GM12878 (cell line): ENCODE measurements around the gene PRRC2B.
"Not testable (repeated sequence)": the region's sequence is repeated elsewhere in the genome, so short reads cannot be mapped to it uniquely, and the experiment has no call there.

ENCODE experiments used
- CEBPB ChIP-seq, 2 experiments: fragments of 150-350 bp in 1 of 2; IDR thresholded peaks; 2 replicates each; pipeline ENCODE4 v1.6.1; 2012 to 2014; ENCODE audit warnings: low read depth in 2 of 2, low read length in 2 of 2, borderline replicate concordance in 1 of 2, inconsistent platforms in 1 of 2
- CHD4 ChIP-seq: fragments of 200-600 bp; sonication (generic); IDR thresholded peaks from 2 replicates; pipeline ENCODE4 v1.6.1; 2016; ENCODE audit warnings: mild to moderate bottlenecking
- CREM ChIP-seq: IDR thresholded peaks from 2 replicates; pipeline ENCODE4 v1.6.1; 2014; ENCODE audit warnings: antibody characterized with exemption, low read depth
- CTCF ChIP-seq, 3 experiments: IDR thresholded peaks in 2 of 3; conservative IDR thresholded peaks in 1 of 3; 2 replicates each; pipeline ENCODE4 v1.5.1; 2011; ENCODE audit warnings: low read depth in 3 of 3, low read length in 3 of 3, mild to moderate bottlenecking in 3 of 3, control low read depth in 2 of 3, moderate library complexity in 2 of 3, inconsistent platforms in 1 of 3, mixed read lengths in 1 of 3; ENCODE audit not compliant: control insufficient read depth in 2 of 3, insufficient read depth in 1 of 3; ENCODE audit errors: extremely low read depth in 1 of 3
- EP300 ChIP-seq, 2 experiments: fragments of 150-350 bp in 1 of 2; IDR thresholded peaks; 2 replicates each; pipeline ENCODE4 v1.6.1; 2011 to 2012; ENCODE audit warnings: low read depth in 2 of 2, low read length in 2 of 2, borderline replicate concordance in 1 of 2, improper control_type of control experiment in 1 of 2, inconsistent platforms in 1 of 2; ENCODE audit not compliant: control insufficient read depth in 1 of 2
- FOS ChIP-seq: IDR thresholded peaks from 3 replicates; pipeline ENCODE4 v1.6.1; 2011; ENCODE audit warnings: borderline replicate concordance; ENCODE audit not compliant: insufficient read length; ENCODE audit errors: extremely low read depth
- NFYB ChIP-seq: IDR thresholded peaks from 2 replicates; pipeline ENCODE4 v1.6.1; 2011; ENCODE audit warnings: low read depth, mild to moderate bottlenecking, low read length, improper control_type of control experiment, moderate library complexity; ENCODE audit not compliant: insufficient read depth
- POLR2A ChIP-seq: IDR thresholded peaks from 2 replicates; pipeline ENCODE4 v1.6.1; 2011; ENCODE audit warnings: low read depth, mild to moderate bottlenecking, low read length
- SRF ChIP-seq, 2 experiments: IDR thresholded peaks; 2 replicates each; pipeline ENCODE4 v1.6.1; 2011; ENCODE audit warnings: low read depth in 2 of 2, low read length in 2 of 2, mild to moderate bottlenecking in 1 of 2, moderate library complexity in 1 of 2
- TCF12 ChIP-seq: IDR thresholded peaks from 2 replicates; pipeline ENCODE4 v1.6.1; 2011; ENCODE audit warnings: low read depth, mild to moderate bottlenecking, low read length
- YY1 ChIP-seq: IDR thresholded peaks from 2 replicates; pipeline ENCODE4 v1.6.1; 2011; ENCODE audit warnings: low read depth, mild to moderate bottlenecking, low read length
- ZNF217 ChIP-seq: fragments of 450-650 bp; IDR thresholded peaks from 2 replicates; pipeline ENCODE4 v1.6.1; 2017; ENCODE audit warnings: antibody characterized with exemption, mild to moderate bottlenecking
- ZNF274 ChIP-seq: IDR thresholded peaks from one replicate; pipeline ENCODE4 v1.8.0; 2011; ENCODE audit not compliant: insufficient read length, insufficient read depth

DNA sequence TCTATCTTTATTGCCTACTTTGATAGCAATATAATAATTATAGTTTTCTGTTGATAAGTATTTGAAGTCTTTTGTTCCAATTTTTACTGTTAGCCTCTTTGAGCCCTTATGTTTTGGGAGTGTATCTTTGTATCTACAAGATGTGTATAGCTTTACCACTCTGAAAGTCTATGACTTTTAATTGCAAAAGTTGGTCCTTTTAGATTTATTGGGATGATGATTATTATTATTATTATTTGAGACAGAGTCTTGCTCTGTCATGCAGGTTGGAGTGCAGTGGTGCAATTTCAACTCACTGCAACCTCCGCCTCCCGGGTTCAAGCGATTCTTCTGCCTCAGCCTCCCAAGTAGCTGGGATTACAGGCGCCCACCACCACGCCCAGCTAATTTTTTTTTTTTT, 78.2 kb downstream of the PRRC2B start:
- not testable (repeated sequence) for TF ChIP-seq CTCF (IDR thresholded peaks at IDR 0.05 in 2 of 3, conservative IDR thresholded peaks at IDR 0.05 in 1 of 3; ENCODE audit: control insufficient read depth in 2 of 3, extremely low read depth in 1 of 3, insufficient read depth in 1 of 3, low read depth in 3 of 3, low read length in 3 of 3); CHD4; SRF (IDR thresholded peaks at IDR 0.05; ENCODE audit: low read depth in 2 of 2, low read length in 2 of 2); POLR2A; YY1; NFYB; ZNF217; CREM; FOS; CEBPB (IDR thresholded peaks at IDR 0.05; ENCODE audit: borderline replicate concordance in 1 of 2, low read depth in 2 of 2, low read length in 2 of 2); TCF12; EP300 (IDR thresholded peaks at IDR 0.05; ENCODE audit: borderline replicate concordance in 1 of 2, control insufficient read depth in 1 of 2, low read depth in 2 of 2, low read length in 2 of 2); ZNF274
